Mesothelial cell of epicardium (in vitro differentiated cells): ENCODE data around the gene PPP2R2B. TPM values are rescaled to one million over a fixed set of nuclear protein-coding genes. Genes with fewer than 3 reads are reported as not detected.

Source experiments
- DNase-seq, 2 experiments: peaks; one replicate each; pipeline ENCODE4 v3.0.0; 2021; ENCODE audit warnings: low spot score in 2 of 2; ENCODE audit not compliant: unreplicated experiment in 2 of 2
- H3K27ac Mint-ChIP-seq: 2 replicates; pipeline ENCODE4 v1.8.0; 2021; ENCODE audit warnings: mixed read lengths
- H3K27me3 Mint-ChIP-seq: 2 replicates; pipeline ENCODE4 v1.8.0; 2021; ENCODE audit warnings: low read depth, mixed read lengths
- H3K36me3 Mint-ChIP-seq: 2 replicates; pipeline ENCODE4 v1.8.0; 2021; ENCODE audit warnings: mixed read lengths
- H3K4me1 Mint-ChIP-seq: 2 replicates; pipeline ENCODE4 v1.8.0; 2021; ENCODE audit warnings: mixed read lengths
- H3K4me3 Mint-ChIP-seq: 2 replicates; pipeline ENCODE4 v1.8.0; 2021; ENCODE audit warnings: mild to moderate bottlenecking, moderate library complexity, mixed read lengths
- H3K9me3 Mint-ChIP-seq: 2 replicates; pipeline ENCODE4 v1.8.0; 2021; ENCODE audit warnings: mixed read lengths
- CTCF ChIP-seq: fragments of 200-600 bp; sonication (generic); IDR thresholded peaks from one replicate; pipeline ENCODE4 v1.5.0; 2021; ENCODE audit warnings: antibody characterized with exemption; ENCODE audit not compliant: unreplicated experiment
- total RNA-seq: library from RNA; stranded (reverse); gene quantifications from 3 replicates; pipeline ENCODE4 v1.2.1, GENCODE V29; 2021

PPP2R2B gene
- total RNA-seq, 1 donor from 2014 or later, result 18.2 TPM

DNA sequence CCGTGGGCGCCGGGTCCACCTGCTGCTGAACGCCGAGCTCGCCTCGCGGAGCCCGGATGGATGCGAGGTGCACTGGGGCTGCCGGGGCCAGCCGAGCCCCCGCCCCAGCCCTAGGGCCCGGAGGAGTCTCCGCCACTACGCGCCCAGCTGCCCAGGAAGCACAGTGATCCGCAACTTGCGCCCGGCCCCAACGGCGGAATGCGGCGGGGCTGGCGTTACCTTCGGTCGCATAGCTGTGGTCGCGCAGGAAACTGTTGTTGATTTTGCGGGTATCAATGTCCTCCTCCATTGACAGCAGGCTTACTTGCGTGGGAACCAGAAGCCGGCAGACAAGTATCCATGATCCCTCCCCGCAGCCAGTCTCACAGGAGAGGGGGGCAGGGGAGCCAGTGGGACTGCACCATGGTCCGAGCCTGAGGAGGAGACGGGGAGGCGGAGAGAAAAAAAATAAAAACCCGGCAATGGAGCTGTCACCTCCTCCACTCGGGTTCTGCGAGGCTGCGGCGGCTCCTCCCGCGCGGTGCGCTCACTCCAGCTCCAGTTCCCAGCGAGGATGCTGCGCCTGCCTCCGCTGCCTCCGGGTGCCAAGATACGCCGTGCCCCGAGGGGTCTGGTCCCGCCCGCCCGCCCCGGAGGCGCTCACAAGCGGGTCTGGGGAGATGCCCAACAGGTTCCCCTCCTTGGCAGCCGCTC lies 628 bp downstream of the PPP2R2B start:
- H3K27me3 Mint-ChIP-seq, result peaks cover 48% of the 10 kb centered on the region
- H3K27ac Mint-ChIP-seq, result peak overlapping the region; percentile 87
- no peaks in the 10 kb centered on the region for H3K36me3 Mint-ChIP-seq
- H3K4me3 Mint-ChIP-seq, result peak overlapping the region; percentile 92
- peak; percentile 30 to 70 for DNase-seq
- peaks cover 33% of the 10 kb centered on the region for H3K4me1 Mint-ChIP-seq
- TF ChIP-seq CTCF, result no peak
- H3K9me3 Mint-ChIP-seq, result no peaks in the 10 kb centered on the region

DNA sequence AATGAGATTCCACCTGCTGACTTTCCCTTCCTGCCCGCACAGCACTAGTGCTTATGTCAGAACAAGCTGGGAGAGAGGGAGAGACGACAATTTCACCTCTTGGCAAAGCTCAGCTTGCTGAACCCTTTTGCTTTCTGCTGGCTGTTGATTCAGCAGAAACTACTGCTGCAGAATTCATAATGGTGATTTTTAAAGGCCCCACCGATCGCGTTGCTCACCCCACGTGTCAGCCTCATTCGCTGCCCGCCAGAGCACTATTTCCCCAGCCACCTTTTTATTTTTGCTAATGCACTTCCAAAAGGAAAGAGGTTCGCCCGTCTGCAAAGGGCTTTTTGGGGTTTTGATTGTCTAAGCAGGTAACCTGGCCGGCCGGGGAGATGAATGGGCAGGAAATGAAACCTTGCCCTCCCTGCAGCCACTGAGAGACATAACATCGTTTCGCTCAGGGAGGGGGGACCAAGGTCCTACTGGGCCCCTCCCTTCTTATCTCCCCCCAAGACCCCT lies 1.3 kb downstream of the PPP2R2B start:
- TF ChIP-seq CTCF, result no peak
- peaks cover 48% of the 10 kb centered on the region for H3K27me3 Mint-ChIP-seq
- DNase-seq, result no peak
- H3K27ac Mint-ChIP-seq, result peak overlapping the region; percentile 65
- peaks cover 33% of the 10 kb centered on the region for H3K4me1 Mint-ChIP-seq
- H3K9me3 Mint-ChIP-seq, result no peaks in the 10 kb centered on the region
- H3K36me3 Mint-ChIP-seq, result no peaks in the 10 kb centered on the region
- peak overlapping the region; percentile 92 for H3K4me3 Mint-ChIP-seq

- Mint-ChIP-seq H3K27me3 (peaks cover 30% of the 10 kb centered on the region), H3K36me3 (no peaks in the 10 kb centered on the region), H3K4me3 (no peak overlapping the region), H3K4me1 (peaks cover 29% of the 10 kb centered on the region), H3K27ac (no peak overlapping the region), H3K9me3 (no peaks in the 10 kb centered on the region)
- TF ChIP-seq CTCF, result no peak
- no peak for DNase-seq
Measured at GRCh38 chr5:146873186-146873917, 5.2 kb downstream of the PPP2R2B start.

DNA sequence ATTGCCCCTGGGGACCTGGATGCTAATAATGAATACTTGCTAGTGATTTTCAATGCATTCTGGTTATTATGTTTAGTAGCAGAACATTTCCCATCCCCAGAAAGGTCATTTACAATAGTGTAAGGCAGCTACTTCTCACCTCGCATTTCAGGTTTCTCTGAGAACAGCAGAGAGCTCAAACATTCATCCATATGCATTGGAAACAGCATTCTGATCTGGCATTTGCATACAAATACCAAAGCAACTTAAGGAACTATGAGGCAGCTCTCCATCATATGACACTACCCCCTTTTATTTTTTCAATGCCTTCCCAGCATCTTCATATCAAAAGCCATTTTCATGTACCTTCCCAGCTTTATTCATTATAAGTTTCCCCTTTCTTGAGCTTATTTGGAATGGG lies 6.4 kb downstream of the PPP2R2B start:
- Mint-ChIP-seq H3K4me3 (no peak overlapping the region), H3K36me3 (no peaks in the 10 kb centered on the region), H3K27me3 (peaks cover 23% of the 10 kb centered on the region), H3K9me3 (no peaks in the 10 kb centered on the region), H3K4me1 (peaks cover 28% of the 10 kb centered on the region), H3K27ac (no peak overlapping the region)
- no peak for DNase-seq
- TF ChIP-seq CTCF, result no peak

DNA sequence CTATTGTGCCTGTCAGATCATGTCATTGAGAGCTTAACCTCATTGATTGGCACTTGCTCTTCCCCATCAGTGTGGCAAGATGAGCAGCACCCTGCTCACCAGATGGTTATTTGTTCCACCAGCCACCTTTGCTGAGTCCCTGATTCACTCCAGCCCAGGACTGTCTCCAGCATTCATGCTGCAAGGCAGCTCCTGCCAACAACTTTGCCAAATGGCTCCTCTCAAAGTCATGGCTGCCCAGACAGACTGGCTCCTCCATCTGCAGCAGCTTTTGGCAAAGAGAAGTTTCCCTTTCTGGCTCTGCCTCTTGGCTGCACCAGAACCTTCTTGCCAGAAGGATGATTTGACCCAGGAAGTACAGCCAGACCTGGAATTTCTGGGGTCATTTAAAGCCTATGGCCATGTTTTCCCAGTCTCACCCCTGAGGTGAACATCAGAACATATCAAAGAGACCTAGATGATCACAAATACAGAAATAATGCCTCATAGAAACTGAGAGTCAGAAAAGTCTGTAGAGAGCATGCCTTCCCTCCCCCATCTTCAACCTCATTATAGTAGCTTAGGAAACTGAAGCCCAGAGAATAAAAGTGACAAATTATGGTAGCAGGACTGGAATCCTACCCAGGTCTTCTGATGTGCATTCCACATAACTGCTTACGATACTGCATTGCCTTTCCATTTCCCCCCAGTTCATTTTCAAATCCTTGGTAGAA lies 10.4 kb downstream of the PPP2R2B start:
- H3K9me3 Mint-ChIP-seq, result no peaks in the 10 kb centered on the region
- peaks cover 2% of the 10 kb centered on the region for H3K36me3 Mint-ChIP-seq
- H3K27ac Mint-ChIP-seq, result no peak overlapping the region
- DNase-seq, result no peak
- no peak for TF ChIP-seq CTCF
- H3K4me3 Mint-ChIP-seq, result no peak overlapping the region
- H3K27me3 Mint-ChIP-seq, result no peaks in the 10 kb centered on the region
- peaks cover 1% of the 10 kb centered on the region for H3K4me1 Mint-ChIP-seq
